Colonic mucosa (tissue), 4 donors: Measurements from ENCODE around the gene ESRRA. TPM values are rescaled to one million over a fixed set of nuclear protein-coding genes. Genes with fewer than 3 reads are reported as not detected.
A peak's percentile ranks its signal among the peaks of the same experiment; 100 is the strongest.

Source experiments
- DNase-seq: peaks from one replicate; pipeline ENCODE4 v3.0.0-alpha.2; 2020
- H3K27ac ChIP-seq: fragments of 200-600 bp; one replicate; pipeline ENCODE4 v1.8.0; 2021
- H3K27me3 ChIP-seq: fragments of 200-600 bp; one replicate; pipeline ENCODE4 v1.8.0; 2021
- H3K36me3 ChIP-seq: fragments of 200-600 bp; one replicate; pipeline ENCODE4 v1.8.0; 2021
- H3K4me1 ChIP-seq: fragments of 200-600 bp; one replicate; pipeline ENCODE4 v1.8.0; 2021; ENCODE audit warnings: mild to moderate bottlenecking
- H3K4me3 ChIP-seq: fragments of 200-600 bp; one replicate; pipeline ENCODE4 v1.8.0; 2021
- H3K9ac ChIP-seq, 2 donors: one replicate each; pipeline ENCODE4 v1.7.0; 2013; ENCODE audit warnings: control low read depth in 2 of 2, low read depth in 2 of 2, low read length in 2 of 2
- H3K9me3 ChIP-seq: fragments of 200-600 bp; one replicate; pipeline ENCODE4 v1.8.0; 2021
- CTCF ChIP-seq: fragments of 200-600 bp; IDR thresholded peaks from one replicate; pipeline ENCODE4 v1.8.0; 2022; ENCODE audit warnings: antibody characterized with exemption, mild to moderate bottlenecking
- intact Hi-C: fragments of 100-400 bp; cut with DNase I; formaldehyde crosslinking; loops from one replicate; pipeline ENCODE4 v1.14.1; 2022
- total RNA-seq, 2 donors: library from RNA; stranded (reverse); fragmentation: NEBNext Ultra II Directional in 1 of 2; extraction: Animal tissue kit (Norgen Biotek cat#: 25700) in 1 of 2; gene quantifications; one replicate each; pipeline ENCODE4 v1.2.1, GENCODE V29; 2021
- donor health status: healthy.
- donor health status: DM: no; HTN: no; CAD: no.
- donor health status: DM: no; HTN: no; CAD: no.

Gene ESRRA
- total RNA-seq, 2 donors from 2014 or later: 150 to 187 TPM

- intact Hi-C loops: no loop called here
- H3K27ac ChIP-seq: peak within 1 kb of the TSS; percentile 96
- H3K27me3 ChIP-seq: no peaks in the 10 kb centered on the region
- peak within 1 kb of the TSS; percentile 88 to 94 for H3K9ac ChIP-seq
- H3K9me3 ChIP-seq: no peaks in the 10 kb centered on the region
- peak within 1 kb of the TSS; percentile 77 for H3K4me3 ChIP-seq
- H3K36me3 ChIP-seq: no peaks in the 10 kb centered on the region
- H3K4me1 ChIP-seq: peaks cover 11% of the 10 kb centered on the region
- peak; percentile 97 for DNase-seq
- no peak for TF ChIP-seq CTCF
Observed at GRCh38 chr11:64284048-64284961, 21.0 kb upstream of the ESRRA start, which contains the start of gene BAD. Gene BAD (minus strand): TSS chr11:64284665. CDS start chr11:64284368, 297 bp downstream.

- Histone ChIP-seq H3K4me1 (peaks cover 11% of the 10 kb centered on the region), H3K9me3 (no peaks in the 10 kb centered on the region), H3K4me3 (peak within 1 kb of the TSS; percentile 77), H3K9ac (peak within 1 kb of the TSS; percentile 88 to 94), H3K27me3 (peaks cover 2% of the 10 kb centered on the region), H3K27ac (peak within 1 kb of the TSS; percentile 96), H3K36me3 (no peaks in the 10 kb centered on the region)
- no peak for TF ChIP-seq CTCF
- peak; percentile 91 for DNase-seq
- intact Hi-C loops: no loop called here
Observed at GRCh38 chr11:64284962-64285884, 20.1 kb upstream of the ESRRA start, which contains the start of gene GPR137. Gene GPR137 (plus strand): TSS chr11:64285848. CDS start chr11:64286525, 677 bp downstream.

GRCh38 chr11:64285885-64286800 is 19.2 kb upstream of the ESRRA start:
- Histone ChIP-seq H3K27ac (peak overlapping the region; percentile 96), H3K27me3 (peaks cover 12% of the 10 kb centered on the region), H3K9me3 (no peaks in the 10 kb centered on the region), H3K9ac (peak overlapping the region; percentile 84 to 88), H3K4me3 (peak overlapping the region; percentile 77), H3K4me1 (peaks cover 11% of the 10 kb centered on the region), H3K36me3 (no peaks in the 10 kb centered on the region)
- intact Hi-C loops: no loop called here
- TF ChIP-seq CTCF: no peak
- DNase-seq: no peak

- intact Hi-C loops: no loop called here
- H3K4me3 ChIP-seq: no peak overlapping the region
Observed at GRCh38 chr11:64286801-64287159, 18.5 kb upstream of the ESRRA start.

More at GRCh38 chr11:64286801-64287159, 18.5 kb upstream of the ESRRA start:
- no peaks in the 10 kb centered on the region for H3K36me3 ChIP-seq
- peaks cover 18% of the 10 kb centered on the region for H3K27me3 ChIP-seq
- DNase-seq: no peak
- H3K27ac ChIP-seq: no peak overlapping the region
- H3K9me3 ChIP-seq: no peaks in the 10 kb centered on the region
- peaks cover 11% of the 10 kb centered on the region for H3K4me1 ChIP-seq
- no peak for TF ChIP-seq CTCF
- H3K9ac ChIP-seq: peak overlapping the region in 1 of 2 donors; percentile 84
